Calu3 (cell line): ENCODE results near the gene DCHS2. TPM values are rescaled to one million over a fixed set of nuclear protein-coding genes. Genes with fewer than 3 reads are reported as not detected.

Experiments
- BruUV-seq: library from RNA; stranded (reverse); fragments of 400-500 nt; replicated peaks from 2 replicates; lab custom pipeline; 2021; lab: Mats Ljungman, UMichigan
- CTCF ChIA-PET: fragments of 300-600 bp; sonication (Branson Sonifier 250); formaldehyde crosslinking; loops from one replicate; lab custom pipeline; 2022; ENCODE audit warnings: antibody characterized with exemption; lab: Charles Lee
- DNase-seq: peaks from one replicate; pipeline ENCODE4 v3.0.0; 2022
- H3K27ac Mint-ChIP-seq: one replicate; pipeline ENCODE4 v1.8.0; 2022; ENCODE audit warnings: mixed read lengths; ENCODE audit not compliant: unreplicated experiment
- H3K27me3 Mint-ChIP-seq: one replicate; pipeline ENCODE4 v1.8.0; 2022; ENCODE audit warnings: mixed read lengths; ENCODE audit not compliant: unreplicated experiment
- H3K36me3 Mint-ChIP-seq: one replicate; pipeline ENCODE4 v1.8.0; 2022; ENCODE audit warnings: mild to moderate bottlenecking, moderate library complexity, mixed read lengths; ENCODE audit not compliant: insufficient read depth, unreplicated experiment
- H3K4me1 Mint-ChIP-seq: one replicate; pipeline ENCODE4 v1.8.0; 2022; ENCODE audit warnings: mild to moderate bottlenecking, low read depth, mixed read lengths; ENCODE audit not compliant: unreplicated experiment
- H3K4me3 Mint-ChIP-seq: one replicate; pipeline ENCODE4 v1.8.0; 2022; ENCODE audit warnings: mild to moderate bottlenecking, low read depth, moderate library complexity, mixed read lengths; ENCODE audit not compliant: unreplicated experiment
- H3K9me3 Mint-ChIP-seq: one replicate; pipeline ENCODE4 v1.8.0; 2022; ENCODE audit warnings: low read depth, mixed read lengths; ENCODE audit not compliant: unreplicated experiment
- intact Hi-C: fragments of 100-400 bp; cut with micrococcal nuclease; formaldehyde crosslinking; loops from one replicate; pipeline ENCODE4 v1.10.0; 2022; ENCODE audit not compliant: unreplicated experiment
- total RNA-seq: library from RNA; stranded (reverse); gene quantifications from 2 replicates; pipeline ENCODE4 v1.2.3, GENCODE V29; 2022
- TF ChIP-seq, protein P1 (sequence below): fragments of 200-600 bp; IDR thresholded peaks from one replicate; pipeline ENCODE4 v1.8.0; 2022; ENCODE audit warnings: antibody characterized with exemption; ENCODE audit not compliant: unreplicated experiment

DCHS2 gene
- total RNA-seq, 1 experiment from 2014 or later, result 0.07 TPM

DNA sequence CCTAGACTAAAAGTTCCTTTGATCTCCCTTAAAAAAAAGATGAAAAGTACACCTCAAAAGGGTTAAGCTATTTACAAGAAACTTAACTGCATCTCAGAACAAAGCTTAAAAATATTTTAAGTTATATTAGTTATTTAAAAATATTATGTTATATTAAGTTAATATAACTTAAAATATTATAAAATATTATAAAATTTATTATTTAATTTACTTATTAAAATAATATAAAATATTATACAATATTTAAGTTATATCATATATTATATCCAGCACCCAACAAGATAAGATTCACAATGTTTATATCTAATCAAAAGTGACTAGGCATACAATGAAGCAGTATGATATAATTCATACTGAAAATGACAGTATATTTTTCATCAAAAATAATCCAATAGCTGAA, 296.9 kb downstream of the DCHS2 start:
- CTCF ChIA-PET, result no interaction called here
- Mint-ChIP-seq H3K27ac (no peak overlapping the region), H3K27me3 (no peaks in the 10 kb centered on the region), H3K4me1 (no peaks in the 10 kb centered on the region), H3K4me3 (no peak overlapping the region), H3K9me3 (no peaks in the 10 kb centered on the region), H3K36me3 (no peaks in the 10 kb centered on the region)
- no peak for DNase-seq
- intact Hi-C loops, result no loop called here
- BruUV-seq, result no TSS peak
- TF ChIP-seq, protein P1, sequence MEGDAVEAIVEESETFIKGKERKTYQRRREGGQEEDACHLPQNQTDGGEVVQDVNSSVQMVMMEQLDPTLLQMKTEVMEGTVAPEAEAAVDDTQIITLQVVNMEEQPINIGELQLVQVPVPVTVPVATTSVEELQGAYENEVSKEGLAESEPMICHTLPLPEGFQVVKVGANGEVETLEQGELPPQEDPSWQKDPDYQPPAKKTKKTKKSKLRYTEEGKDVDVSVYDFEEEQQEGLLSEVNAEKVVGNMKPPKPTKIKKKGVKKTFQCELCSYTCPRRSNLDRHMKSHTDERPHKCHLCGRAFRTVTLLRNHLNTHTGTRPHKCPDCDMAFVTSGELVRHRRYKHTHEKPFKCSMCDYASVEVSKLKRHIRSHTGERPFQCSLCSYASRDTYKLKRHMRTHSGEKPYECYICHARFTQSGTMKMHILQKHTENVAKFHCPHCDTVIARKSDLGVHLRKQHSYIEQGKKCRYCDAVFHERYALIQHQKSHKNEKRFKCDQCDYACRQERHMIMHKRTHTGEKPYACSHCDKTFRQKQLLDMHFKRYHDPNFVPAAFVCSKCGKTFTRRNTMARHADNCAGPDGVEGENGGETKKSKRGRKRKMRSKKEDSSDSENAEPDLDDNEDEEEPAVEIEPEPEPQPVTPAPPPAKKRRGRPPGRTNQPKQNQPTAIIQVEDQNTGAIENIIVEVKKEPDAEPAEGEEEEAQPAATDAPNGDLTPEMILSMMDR, result no peak

DNA sequence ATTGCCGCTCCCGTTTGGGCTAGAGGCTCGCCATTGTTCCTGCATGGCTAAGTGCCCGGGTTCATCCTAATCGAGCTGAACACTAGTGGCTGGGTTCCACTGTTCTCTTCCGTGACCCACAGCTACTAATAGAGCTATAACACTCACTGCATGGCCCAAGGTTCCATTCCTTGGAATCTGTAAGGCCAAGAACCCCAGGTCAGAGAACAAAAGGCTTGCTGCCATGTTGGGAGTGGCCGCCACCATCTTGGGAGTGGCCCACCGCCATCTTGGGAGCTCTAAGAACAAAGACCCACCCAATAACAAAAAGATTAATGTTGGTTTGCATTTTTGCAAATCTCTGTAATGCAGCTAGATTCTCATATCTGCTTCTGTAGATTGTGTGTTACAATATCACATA, 299.0 kb downstream of the DCHS2 start:
- no peak for DNase-seq
- peaks cover 10% of the 10 kb centered on the region for H3K27me3 Mint-ChIP-seq
- no peaks in the 10 kb centered on the region for H3K9me3 Mint-ChIP-seq
- TF ChIP-seq, protein P1, result no peak
- no peak overlapping the region for H3K4me3 Mint-ChIP-seq
- intact Hi-C loops, result no loop called here
- no TSS peak for BruUV-seq
- no peak overlapping the region for H3K27ac Mint-ChIP-seq
- CTCF ChIA-PET, result no interaction called here
- H3K36me3 Mint-ChIP-seq, result no peaks in the 10 kb centered on the region
- H3K4me1 Mint-ChIP-seq, result no peaks in the 10 kb centered on the region

DNA sequence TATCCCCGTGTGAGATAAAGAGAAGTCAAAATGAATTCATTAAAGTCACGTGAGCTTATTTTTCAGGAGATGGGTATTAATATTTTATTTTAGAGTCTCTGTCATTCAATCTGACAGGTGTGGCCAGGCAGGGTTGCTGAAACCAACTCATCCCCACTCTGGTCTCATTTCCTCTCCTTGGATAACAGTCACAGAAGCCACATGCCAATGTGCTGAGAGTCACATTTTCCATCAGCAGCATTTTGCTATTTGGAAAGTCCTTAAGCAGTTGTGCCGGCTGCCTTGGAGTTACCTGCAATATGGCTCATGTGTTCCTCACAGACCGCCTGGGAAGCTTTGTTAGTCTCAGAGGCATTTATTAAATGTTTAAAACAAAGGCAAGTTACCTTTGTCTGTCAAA, 302.3 kb downstream of the DCHS2 start:
- no peak for DNase-seq
- Mint-ChIP-seq H3K4me1 (no peaks in the 10 kb centered on the region), H3K27me3 (peaks cover 28% of the 10 kb centered on the region), H3K36me3 (no peaks in the 10 kb centered on the region), H3K27ac (no peak overlapping the region), H3K4me3 (no peak overlapping the region), H3K9me3 (no peaks in the 10 kb centered on the region)
- intact Hi-C loops, result no loop called here
- CTCF ChIA-PET, result no interaction called here
- TF ChIP-seq, protein P1, result no peak
- no TSS peak for BruUV-seq

- Mint-ChIP-seq H3K27ac (no peak overlapping the region), H3K4me1 (no peaks in the 10 kb centered on the region), H3K27me3 (peaks cover 41% of the 10 kb centered on the region), H3K36me3 (no peaks in the 10 kb centered on the region), H3K9me3 (no peaks in the 10 kb centered on the region), H3K4me3 (no peak overlapping the region)
- TF ChIP-seq, protein P1, result no peak
- intact Hi-C loops, result no loop called here
- CTCF ChIA-PET, result no interaction called here
- no TSS peak for BruUV-seq
- no peak for DNase-seq
These were observed 304.7 kb downstream of the DCHS2 start for GRCh38 chr4:154186888-154187287.

DNA sequence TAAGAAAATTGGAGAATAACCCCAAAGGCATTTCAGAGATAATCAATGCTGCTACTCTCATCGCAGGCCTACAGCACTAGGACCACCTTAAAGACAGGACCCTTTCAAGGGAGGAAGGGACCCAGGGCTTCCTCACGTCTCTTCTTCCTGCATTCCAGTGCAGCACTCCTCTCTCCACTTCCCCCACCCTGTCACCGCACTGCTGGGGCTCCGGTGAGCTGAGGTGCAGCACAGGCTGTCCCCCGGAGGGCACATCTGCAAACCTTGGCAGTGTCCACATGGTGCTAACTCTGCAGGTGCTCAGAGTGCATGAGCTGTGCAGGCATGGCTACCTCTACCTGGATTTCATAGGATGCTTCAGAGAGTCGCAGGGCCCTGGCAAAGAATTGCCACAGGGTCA, 305.6 kb downstream of the DCHS2 start:
- CTCF ChIA-PET, result no interaction called here
- H3K27me3 Mint-ChIP-seq, result peaks cover 41% of the 10 kb centered on the region
- no TSS peak for BruUV-seq

More for the DNA sequence above, 305.6 kb downstream of the DCHS2 start:
- Mint-ChIP-seq H3K36me3 (no peaks in the 10 kb centered on the region), H3K4me1 (no peaks in the 10 kb centered on the region), H3K9me3 (no peaks in the 10 kb centered on the region), H3K27ac (no peak overlapping the region), H3K4me3 (no peak overlapping the region)
- DNase-seq, result no peak
- intact Hi-C loops, result no loop called here
- TF ChIP-seq, protein P1, result no peak
